CD4-positive, CD25-positive, alpha-beta regulatory T cell (primary cell): Measurements from ENCODE around the gene ELL. TPM values are rescaled to one million over a fixed set of nuclear protein-coding genes. Genes with fewer than 3 reads are reported as not detected.

ENCODE experiments used
- ATAC-seq, 2 donors: fragments of 150-1000 bp; cut with Tn5 transposase; one replicate each; pipeline ENCODE4 v1.10.0; 2021; ENCODE audit warnings: low read depth in 2 of 2, moderate number of reproducible peaks in 2 of 2, moderate library complexity in 1 of 2
- DNase-seq, 3 donors: peaks; one replicate each; pipeline versions ENCODE4 v3.0.0 to v3.0.0-alpha.2; 2012 to 2022; ENCODE audit warnings: mixed read lengths in 1 of 3
- H3K27ac ChIP-seq: one replicate; pipeline ENCODE4 v1.7.0; 2013; ENCODE audit warnings: mild to moderate bottlenecking, low read length; ENCODE audit not compliant: insufficient read depth, poor library complexity, severe bottlenecking
- H3K27me3 ChIP-seq: one replicate; pipeline ENCODE4 v1.7.0; 2013; ENCODE audit warnings: low read length; ENCODE audit not compliant: control insufficient read depth, insufficient read depth
- H3K36me3 ChIP-seq: one replicate; pipeline ENCODE4 v1.7.0; 2013; ENCODE audit warnings: mild to moderate bottlenecking, low read length, moderate library complexity; ENCODE audit not compliant: control insufficient read depth, insufficient read depth
- H3K4me1 ChIP-seq: 2 replicates; pipeline ENCODE4 v1.7.0; 2013; ENCODE audit warnings: mild to moderate bottlenecking, low read length; ENCODE audit not compliant: insufficient read depth, control insufficient read depth, poor library complexity, severe bottlenecking
- H3K4me3 ChIP-seq: one replicate; pipeline ENCODE4 v1.7.0; 2013; ENCODE audit warnings: low read depth, mild to moderate bottlenecking, low read length, moderate library complexity
- H3K9me3 ChIP-seq, 2 experiments: 1 replicate in 1 of 2; 2 replicates in 1 of 2; pipeline ENCODE4 v1.7.0; 2013; ENCODE audit warnings: low read length in 2 of 2, mild to moderate bottlenecking in 1 of 2, moderate library complexity in 1 of 2; ENCODE audit not compliant: control insufficient read depth in 2 of 2
- H3K27ac Mint-ChIP-seq, 3 donors: one replicate each; pipeline ENCODE4 v1.8.0; 2020 to 2022; ENCODE audit warnings: mild to moderate bottlenecking in 3 of 3, mixed read lengths in 3 of 3, moderate library complexity in 2 of 3
- H3K27me3 Mint-ChIP-seq: one replicate; pipeline ENCODE4 v1.8.0; 2022; ENCODE audit warnings: mild to moderate bottlenecking, mixed read lengths
- H3K36me3 Mint-ChIP-seq: one replicate; pipeline ENCODE4 v1.8.0; 2020; ENCODE audit warnings: mixed read lengths
- H3K4me1 Mint-ChIP-seq, 4 donors: one replicate each; pipeline ENCODE4 v1.8.0; 2020 to 2022; ENCODE audit warnings: mixed read lengths in 4 of 4, mild to moderate bottlenecking in 1 of 4
- H3K4me3 Mint-ChIP-seq, 4 donors: one replicate each; pipeline ENCODE4 v1.8.0; 2020 to 2022; ENCODE audit warnings: mild to moderate bottlenecking in 4 of 4, mixed read lengths in 4 of 4, moderate library complexity in 3 of 4
- H3K9me3 Mint-ChIP-seq, 7 donors: one replicate each; pipeline ENCODE4 v1.8.0; 2020 to 2022; ENCODE audit warnings: mixed read lengths in 7 of 7, mild to moderate bottlenecking in 3 of 7, moderate library complexity in 2 of 7
- polyA plus RNA-seq, 4 donors: library from polyadenylated mRNA; unstranded; fragments of 300-500 nt; fragmentation: Illumina TruSeq; gene quantifications; one replicate each; pipeline ENCODE4 v1.2.3, GENCODE V29; 2021
- total RNA-seq: library from RNA; stranded (reverse); gene quantifications from one replicate; pipeline ENCODE4 v1.2.3, GENCODE V29; 2022

Gene ELL
- total and polyA plus RNA-seq, 5 donors from 2014 or later: 7.7 to 53.6 (median 10.0) TPM

- H3K9me3 ChIP-seq: no peaks in the 10 kb centered on the region
- Mint-ChIP-seq H3K36me3 (peaks cover 3% of the 10 kb centered on the region), H3K27ac (peak overlapping the region; percentile 81 to 93 (median 90)), H3K9me3 (no peaks in the 10 kb centered on the region), H3K27me3 (peaks cover 4% of the 10 kb centered on the region), H3K4me1 (peaks cover 18 to 84% (median 51%) of the 10 kb centered on the region in 4 donors), H3K4me3 (peak overlapping the region in 2 of 4 donors; percentile 71 to 80)
- no peak overlapping the region for H3K4me3 ChIP-seq
- H3K4me1 ChIP-seq: peaks cover 64% of the 10 kb centered on the region
- H3K27ac ChIP-seq: no peak overlapping the region
- no peaks in the 10 kb centered on the region for H3K36me3 ChIP-seq
- ATAC-seq (no peak), DNase-seq (no peak)
- H3K27me3 ChIP-seq: no peaks in the 10 kb centered on the region
Measured at GRCh38 chr19:18496980-18497256, 25.0 kb downstream of the ELL start.

- H3K4me3 Mint-ChIP-seq: peak overlapping the region; percentile 71 to 89 (median 79)
- Histone ChIP-seq H3K27ac (peak overlapping the region; percentile 67), H3K4me3 (peak overlapping the region; percentile 68), H3K9me3 (no peaks in the 10 kb centered on the region), H3K36me3 (no peaks in the 10 kb centered on the region), H3K4me1 (peaks cover 64% of the 10 kb centered on the region), H3K27me3 (no peaks in the 10 kb centered on the region)
- no peaks in the 10 kb centered on the region for H3K9me3 Mint-ChIP-seq
- DNase-seq (peak; percentile 36 to 72 (median 50)), ATAC-seq (peak; percentile 88 to 91)
- peaks cover 18 to 84% (median 51%) of the 10 kb centered on the region in 4 donors for H3K4me1 Mint-ChIP-seq
- H3K36me3 Mint-ChIP-seq: peaks cover 3% of the 10 kb centered on the region
- peaks cover 4% of the 10 kb centered on the region for H3K27me3 Mint-ChIP-seq
- H3K27ac Mint-ChIP-seq: peak overlapping the region; percentile 81 to 93 (median 91)
Measured at GRCh38 chr19:18496167-18496979, 25.5 kb downstream of the ELL start.

- DNase-seq: no peak
- Histone ChIP-seq H3K4me1 (peaks cover 62% of the 10 kb centered on the region), H3K27me3 (no peaks in the 10 kb centered on the region), H3K4me3 (no peak overlapping the region), H3K36me3 (no peaks in the 10 kb centered on the region), H3K9me3 (no peaks in the 10 kb centered on the region), H3K27ac (peak overlapping the region; percentile 67)
- H3K27me3 Mint-ChIP-seq: peaks cover 4% of the 10 kb centered on the region
- ATAC-seq: no peak
- H3K4me1 Mint-ChIP-seq: peaks cover 18 to 79% (median 47%) of the 10 kb centered on the region in 4 donors
- H3K36me3 Mint-ChIP-seq: peaks cover 3% of the 10 kb centered on the region
- H3K4me3 Mint-ChIP-seq: peak overlapping the region; percentile 49 to 89 (median 79)
- H3K27ac Mint-ChIP-seq: peak overlapping the region; percentile 78 to 93 (median 91)
- no peaks in the 10 kb centered on the region for H3K9me3 Mint-ChIP-seq
Measured at GRCh38 chr19:18495204-18495911, 26.5 kb downstream of the ELL start.

- H3K27me3 ChIP-seq: no peaks in the 10 kb centered on the region
- no peaks in the 10 kb centered on the region for H3K36me3 ChIP-seq
- H3K27ac ChIP-seq: no peak overlapping the region
- Mint-ChIP-seq H3K4me1 (peaks cover 16 to 70% (median 41%) of the 10 kb centered on the region in 4 donors), H3K36me3 (peaks cover 3% of the 10 kb centered on the region), H3K9me3 (no peaks in the 10 kb centered on the region), H3K27me3 (peaks cover 4% of the 10 kb centered on the region), H3K27ac (peak overlapping the region in 1 of 3 donors; percentile 70), H3K4me3 (peak overlapping the region in 3 of 4 donors; percentile 25 to 43 (median 33))
- H3K4me1 ChIP-seq: peaks cover 57% of the 10 kb centered on the region
- H3K4me3 ChIP-seq: no peak overlapping the region
- no peaks in the 10 kb centered on the region for H3K9me3 ChIP-seq
- no peak for DNase-seq
- ATAC-seq: no peak
Measured at GRCh38 chr19:18494267-18494607, 27.6 kb downstream of the ELL start.

GRCh38 chr19:18493440-18494266, 28.2 kb downstream of the ELL start:
- Mint-ChIP-seq H3K4me3 (peak overlapping the region in 3 of 4 donors; percentile 25 to 33 (median 29)), H3K27me3 (peaks cover 4% of the 10 kb centered on the region), H3K36me3 (peaks cover 3% of the 10 kb centered on the region), H3K27ac (peak overlapping the region in 1 of 3 donors; percentile 70), H3K9me3 (no peaks in the 10 kb centered on the region), H3K4me1 (peaks cover 13 to 66% (median 40%) of the 10 kb centered on the region in 4 donors)
- DNase-seq (no peak), ATAC-seq (no peak)
- no peak overlapping the region for H3K27ac ChIP-seq
- H3K9me3 ChIP-seq: no peaks in the 10 kb centered on the region
- H3K4me1 ChIP-seq: peaks cover 54% of the 10 kb centered on the region
- H3K36me3 ChIP-seq: no peaks in the 10 kb centered on the region
- H3K4me3 ChIP-seq: no peak overlapping the region
- no peaks in the 10 kb centered on the region for H3K27me3 ChIP-seq

- H3K4me1 Mint-ChIP-seq: peaks cover 13 to 66% (median 38%) of the 10 kb centered on the region in 4 donors
- peak overlapping the region in 2 of 3 donors; percentile 67 to 72 for H3K27ac Mint-ChIP-seq
- ATAC-seq (no peak), DNase-seq (no peak)
- peaks cover 4% of the 10 kb centered on the region for H3K27me3 Mint-ChIP-seq
- H3K9me3 Mint-ChIP-seq: no peaks in the 10 kb centered on the region
- Histone ChIP-seq H3K4me1 (peaks cover 49% of the 10 kb centered on the region), H3K9me3 (no peaks in the 10 kb centered on the region), H3K27me3 (no peaks in the 10 kb centered on the region), H3K36me3 (no peaks in the 10 kb centered on the region), H3K4me3 (no peak overlapping the region), H3K27ac (no peak overlapping the region)
- peaks cover 3% of the 10 kb centered on the region for H3K36me3 Mint-ChIP-seq
- H3K4me3 Mint-ChIP-seq: no peak overlapping the region
Measured at GRCh38 chr19:18491995-18492953, 29.6 kb downstream of the ELL start.

GRCh38 chr19:18490728-18491127, 31.1 kb downstream of the ELL start:
- Histone ChIP-seq H3K27me3 (no peaks in the 10 kb centered on the region), H3K9me3 (no peaks in the 10 kb centered on the region), H3K4me1 (peaks cover 46% of the 10 kb centered on the region), H3K36me3 (no peaks in the 10 kb centered on the region), H3K27ac (no peak overlapping the region), H3K4me3 (no peak overlapping the region)
- Mint-ChIP-seq H3K36me3 (peaks cover 3% of the 10 kb centered on the region), H3K27me3 (peaks cover 4% of the 10 kb centered on the region), H3K4me3 (no peak overlapping the region), H3K9me3 (no peaks in the 10 kb centered on the region), H3K4me1 (peaks cover 0 to 60% (median 29%) of the 10 kb centered on the region in 4 donors), H3K27ac (no peak overlapping the region)
- ATAC-seq (no peak), DNase-seq (no peak)
